ENCODE measurements around the gene GSE1. TPM values are rescaled to one million over a fixed set of nuclear protein-coding genes. Genes with fewer than 3 reads are reported as not detected.

Gene GSE1
- total and polyA plus RNA-seq, 9 donors: 32.9 to 212 (median 91.4) TPM

DNA sequence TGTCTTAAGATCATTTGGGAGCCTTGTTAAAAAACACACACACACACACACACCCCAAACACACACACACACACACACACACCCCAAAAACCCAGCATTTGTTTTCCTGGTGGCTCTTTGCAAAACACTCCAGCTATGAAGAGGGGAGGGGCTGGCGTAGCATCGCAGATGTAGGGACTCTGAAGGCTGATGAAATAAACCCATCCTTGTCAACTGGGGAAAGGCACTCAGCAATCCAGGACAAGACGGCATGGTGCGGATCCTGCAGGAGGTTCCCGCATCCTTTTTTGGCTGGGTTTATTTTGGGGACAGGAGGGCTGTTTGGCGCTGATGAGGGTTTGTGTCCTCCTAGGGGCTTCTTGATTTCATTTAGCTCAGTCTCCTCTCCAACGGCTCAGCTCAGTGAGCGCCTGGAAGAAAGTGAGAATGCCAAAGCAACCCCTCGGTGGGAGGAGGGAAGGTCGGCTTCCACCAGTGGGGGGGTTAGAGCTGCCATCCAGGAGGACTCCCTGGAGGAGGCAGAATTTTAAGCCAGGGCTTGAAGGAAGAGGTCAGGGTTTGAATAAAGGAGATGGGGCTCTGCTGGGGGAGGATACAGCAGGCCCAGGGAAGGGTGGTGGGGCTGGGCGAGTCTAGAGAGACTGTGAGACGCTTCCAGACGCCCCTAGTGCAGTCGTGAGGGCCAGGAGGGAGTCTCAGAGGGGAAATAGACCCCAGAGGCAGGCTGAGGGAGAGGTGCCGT lies 12.4 kb upstream of the GSE1 start:
- Histone ChIP-seq H3K27ac (no peak overlapping the region), H3K27me3 (no peaks in the 10 kb centered on the region), H3K4me1 (ENCODE audit: insufficient read depth) (peaks cover 5% of the 10 kb centered on the region), H3K36me3 (no peaks in the 10 kb centered on the region), H3K4me3 (no peak overlapping the region), H3K9me3 (no peaks in the 10 kb centered on the region)
- TF ChIP-seq EP300 (IDR thresholded peaks at IDR 0.05): no peak
- TF ChIP-seq, protein P1, sequence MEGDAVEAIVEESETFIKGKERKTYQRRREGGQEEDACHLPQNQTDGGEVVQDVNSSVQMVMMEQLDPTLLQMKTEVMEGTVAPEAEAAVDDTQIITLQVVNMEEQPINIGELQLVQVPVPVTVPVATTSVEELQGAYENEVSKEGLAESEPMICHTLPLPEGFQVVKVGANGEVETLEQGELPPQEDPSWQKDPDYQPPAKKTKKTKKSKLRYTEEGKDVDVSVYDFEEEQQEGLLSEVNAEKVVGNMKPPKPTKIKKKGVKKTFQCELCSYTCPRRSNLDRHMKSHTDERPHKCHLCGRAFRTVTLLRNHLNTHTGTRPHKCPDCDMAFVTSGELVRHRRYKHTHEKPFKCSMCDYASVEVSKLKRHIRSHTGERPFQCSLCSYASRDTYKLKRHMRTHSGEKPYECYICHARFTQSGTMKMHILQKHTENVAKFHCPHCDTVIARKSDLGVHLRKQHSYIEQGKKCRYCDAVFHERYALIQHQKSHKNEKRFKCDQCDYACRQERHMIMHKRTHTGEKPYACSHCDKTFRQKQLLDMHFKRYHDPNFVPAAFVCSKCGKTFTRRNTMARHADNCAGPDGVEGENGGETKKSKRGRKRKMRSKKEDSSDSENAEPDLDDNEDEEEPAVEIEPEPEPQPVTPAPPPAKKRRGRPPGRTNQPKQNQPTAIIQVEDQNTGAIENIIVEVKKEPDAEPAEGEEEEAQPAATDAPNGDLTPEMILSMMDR (IDR thresholded peaks at IDR 0.05): no peak
- TF ChIP-seq POLR2A (IDR thresholded peaks at IDR 0.05): no peak
- 66 to 71% (median 68%) methylated on average over 15 of the region's 15 CpGs for WGBS, 3 donors
- no peak for DNase-seq
- intact Hi-C loops (cut with DNase I): loop anchor here in 3 of 4 donors (5.0 to 10.0 kb wide), 4 partner anchors 33 to 206 kb away; no protein-coding TSS in a partner anchor

DNA sequence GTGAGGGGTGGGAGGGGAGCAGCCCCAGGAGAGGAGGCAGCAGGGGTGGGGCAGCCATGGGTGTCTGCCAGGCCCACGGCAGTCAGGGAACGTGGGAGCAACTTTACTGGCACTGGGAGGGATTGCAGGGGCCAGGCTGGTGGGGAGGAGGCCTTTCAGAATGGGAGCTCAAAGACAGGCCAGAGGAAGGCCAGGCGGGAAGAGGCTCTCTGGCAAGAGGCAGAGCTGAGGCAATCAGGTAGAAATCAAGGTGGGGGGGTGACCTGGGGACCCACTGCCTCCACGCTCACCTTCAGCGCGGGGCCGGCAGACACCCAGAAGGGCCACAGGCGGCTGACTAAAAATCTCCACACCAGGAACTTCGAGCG lies 11.9 kb upstream of the GSE1 start:
- H3K36me3 ChIP-seq: no peaks in the 10 kb centered on the region
- H3K27me3 ChIP-seq: no peaks in the 10 kb centered on the region
- no peaks in the 10 kb centered on the region for H3K9me3 ChIP-seq
- TF ChIP-seq, protein P1 (IDR thresholded peaks at IDR 0.05): no peak
- no peak for TF ChIP-seq POLR2A (IDR thresholded peaks at IDR 0.05)
- no peak for TF ChIP-seq EP300 (IDR thresholded peaks at IDR 0.05)
- no peak overlapping the region for H3K27ac ChIP-seq
- intact Hi-C loops (cut with DNase I): loop anchor here in 3 of 4 donors (5.0 to 10.0 kb wide), 4 partner anchors 34 to 206 kb away; no protein-coding TSS in a partner anchor
- 69 to 72% (median 71%) methylated on average over 10 of the region's 10 CpGs for WGBS, 3 donors
- peak in 3 of 5 donors; percentile 43 to 71 (median 52) for DNase-seq
- H3K4me3 ChIP-seq: no peak overlapping the region
- H3K4me1 ChIP-seq (ENCODE audit: insufficient read depth): peaks cover 5% of the 10 kb centered on the region

DNA sequence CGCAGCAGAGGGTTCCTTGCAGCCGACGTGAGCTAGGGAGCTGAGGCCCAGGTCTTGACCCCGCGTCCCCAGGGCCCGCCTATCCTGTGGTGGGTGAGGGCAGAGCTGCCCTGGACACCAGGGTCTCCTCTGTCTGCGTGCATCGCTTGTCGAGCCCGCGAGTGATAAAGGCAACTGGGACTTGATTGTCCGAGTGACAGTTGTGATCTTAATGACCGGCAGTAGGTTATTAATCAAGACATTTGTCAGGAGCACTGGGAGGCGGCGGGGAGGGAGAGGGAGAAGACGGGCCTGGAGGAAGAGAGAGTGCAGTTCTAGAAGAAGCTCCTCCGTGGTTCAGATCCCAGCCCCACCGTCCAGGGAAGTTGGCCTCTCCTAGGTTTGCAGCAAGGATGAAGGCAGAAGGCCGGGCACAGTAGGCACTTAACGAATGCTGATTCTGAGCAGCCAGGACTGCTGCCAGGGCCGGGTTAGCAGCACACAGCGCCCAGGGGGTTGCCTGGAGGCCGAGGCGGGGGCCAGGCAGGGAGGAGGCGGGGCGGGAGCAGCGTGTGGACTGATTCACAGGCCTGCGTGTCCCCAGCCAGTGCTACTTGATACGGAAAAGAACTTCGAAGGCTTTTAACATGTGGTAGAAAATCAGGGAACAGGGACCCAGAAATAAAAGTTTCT lies 11.3 kb upstream of the GSE1 start:
- no peak for DNase-seq
- H3K4me3 ChIP-seq: no peak overlapping the region
- peaks cover 8% of the 10 kb centered on the region for H3K4me1 ChIP-seq (ENCODE audit: insufficient read depth)
- no peaks in the 10 kb centered on the region for H3K9me3 ChIP-seq
- no peaks in the 10 kb centered on the region for H3K36me3 ChIP-seq
- intact Hi-C loops (cut with DNase I): loop anchor here in 3 of 4 donors (5.0 to 10.0 kb wide), 4 partner anchors 35 to 207 kb away; no protein-coding TSS in a partner anchor
- WGBS, 3 donors: 76 to 83% (median 83%) methylated on average over 30 of the region's 30 CpGs
- TF ChIP-seq EP300 (IDR thresholded peaks at IDR 0.05) (no peak), POLR2A (IDR thresholded peaks at IDR 0.05) (no peak)
- TF ChIP-seq, protein P1 (IDR thresholded peaks at IDR 0.05): no peak
- H3K27me3 ChIP-seq: no peaks in the 10 kb centered on the region
- H3K27ac ChIP-seq: no peak overlapping the region

DNA sequence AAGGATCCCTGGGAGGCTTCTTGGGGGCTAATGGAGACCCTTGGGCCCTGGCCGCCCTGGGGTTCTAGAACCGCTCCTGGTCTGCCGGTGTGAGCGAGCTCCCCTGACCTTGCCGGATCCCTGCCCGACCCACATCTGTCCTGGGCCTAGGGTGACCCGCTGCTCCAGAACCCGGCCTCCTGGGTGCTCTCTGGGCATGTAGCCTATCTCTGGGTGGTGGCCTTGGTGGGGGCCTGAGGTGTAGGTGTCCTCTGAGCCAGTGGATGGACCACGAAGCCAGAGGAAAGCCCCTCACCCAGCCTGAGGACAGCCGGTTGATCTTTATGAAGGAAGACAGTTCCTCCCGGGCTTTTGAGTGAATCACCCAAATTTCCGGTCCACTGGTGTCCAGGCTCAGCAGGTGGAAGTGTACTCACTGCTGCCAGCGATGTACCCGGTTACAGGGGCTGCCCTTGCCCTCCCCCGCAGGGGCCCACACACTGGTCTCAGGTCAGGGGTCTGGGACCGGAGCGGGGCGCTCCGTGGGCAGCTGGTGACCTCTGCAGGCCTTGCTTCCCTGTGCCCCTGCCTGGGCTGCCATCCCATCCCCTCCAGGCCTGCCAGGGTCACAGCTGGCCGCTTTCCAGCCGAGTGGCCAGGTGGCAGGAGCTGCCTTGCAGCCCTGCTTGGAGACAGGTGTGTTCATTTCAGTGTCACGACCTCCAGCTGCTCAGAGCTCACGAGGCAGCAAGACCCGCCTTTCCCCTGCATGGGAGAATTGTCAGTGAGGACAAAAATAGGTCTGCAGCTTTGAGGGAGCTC lies 10.5 kb upstream of the GSE1 start:
- intact Hi-C loops (cut with DNase I): loop anchor here in 3 of 4 donors (5.0 to 10.0 kb wide), 4 partner anchors 35 to 208 kb away; no protein-coding TSS in a partner anchor
- no peak overlapping the region for H3K4me3 ChIP-seq
- peaks cover 11% of the 10 kb centered on the region for H3K4me1 ChIP-seq (ENCODE audit: insufficient read depth)
- H3K27ac ChIP-seq: no peak overlapping the region
- no peak for DNase-seq
- H3K27me3 ChIP-seq: no peaks in the 10 kb centered on the region
- H3K36me3 ChIP-seq: no peaks in the 10 kb centered on the region
- no peaks in the 10 kb centered on the region for H3K9me3 ChIP-seq
- TF ChIP-seq EP300 (IDR thresholded peaks at IDR 0.05): no peak
- TF ChIP-seq, protein P1 (IDR thresholded peaks at IDR 0.05): no peak
- no peak for TF ChIP-seq POLR2A (IDR thresholded peaks at IDR 0.05)
- 76 to 81% (median 80%) methylated on average over 24 of the region's 24 CpGs for WGBS, 3 donors
